HepG2 (cell line): ENCODE measurements around the gene SYTL2. TPM values are rescaled to one million over a fixed set of nuclear protein-coding genes. Genes with fewer than 3 reads are reported as not detected.
A peak's percentile ranks its signal among the peaks of the same experiment; 100 is the strongest.

Experiments used
- ASH2L ChIP-seq: fragments of 300-600, 200-600 bp; sonication (generic); IDR thresholded peaks from 2 replicates; pipeline ENCODE4 v1.7.0; 2017; ENCODE audit warnings: low read depth, mild to moderate bottlenecking, moderate library complexity, mixed read lengths, low read length; ENCODE audit not compliant: insufficient read length
- BCL3 ChIP-seq: sonication (generic); formaldehyde crosslinking; IDR thresholded peaks from 2 replicates; pipeline ENCODE4 v1.5.1; 2020; ENCODE audit warnings: mild to moderate bottlenecking, missing genetic modification reagents, moderate library complexity
- DNMT3B ChIP-seq: conservative IDR thresholded peaks from 2 replicates; pipeline ENCODE4 v1.6.1; 2016; ENCODE audit warnings: missing biosample characterization, control low read depth
- GLI4 ChIP-seq: sonication (generic); formaldehyde crosslinking; IDR thresholded peaks from 2 replicates; pipeline ENCODE4 v1.5.1; 2020; ENCODE audit warnings: missing genetic modification reagents, mild to moderate bottlenecking, moderate library complexity, borderline replicate concordance
- HOXD1 ChIP-seq: sonication (generic); formaldehyde crosslinking; IDR thresholded peaks from 2 replicates; pipeline ENCODE4 v1.5.0; 2020; ENCODE audit warnings: missing genetic modification reagents
- MAFG ChIP-seq: sonication (generic); formaldehyde crosslinking; IDR thresholded peaks from 2 replicates; pipeline ENCODE4 v1.5.1; 2020; ENCODE audit warnings: mild to moderate bottlenecking, missing genetic modification reagents
- MED8 ChIP-seq: sonication (generic); formaldehyde crosslinking; IDR thresholded peaks from 2 replicates; pipeline ENCODE4 v1.8.1; 2023; ENCODE audit warnings: mild to moderate bottlenecking, missing genetic modification reagents; ENCODE audit not compliant: insufficient replicate concordance
- MEIS2 ChIP-seq: sonication (generic); formaldehyde crosslinking; IDR thresholded peaks from 2 replicates; pipeline ENCODE4 v1.9.0; 2021; ENCODE audit warnings: mild to moderate bottlenecking, missing genetic modification reagents
- MIER2 ChIP-seq: IDR thresholded peaks from 2 replicates; pipeline ENCODE4 v1.6.1; 2016; ENCODE audit warnings: missing biosample characterization, missing genetic modification reagents
- MXD3 ChIP-seq: IDR thresholded peaks from 2 replicates; pipeline ENCODE4 v1.6.1; 2016; ENCODE audit warnings: mild to moderate bottlenecking, missing biosample characterization, missing genetic modification reagents
- MXD4 ChIP-seq: IDR thresholded peaks from 2 replicates; pipeline ENCODE4 v1.6.1; 2016; ENCODE audit warnings: mild to moderate bottlenecking, missing biosample characterization, missing genetic modification reagents
- REPIN1 ChIP-seq: sonication (generic); formaldehyde crosslinking; IDR thresholded peaks from 2 replicates; pipeline ENCODE4 v1.8.0; 2022; ENCODE audit warnings: missing genetic modification reagents, low read depth, mild to moderate bottlenecking, borderline replicate concordance
- SP1 ChIP-seq, 2 experiments: fragments of 450-650 bp in 1 of 2; sonication (generic) in 1 of 2; formaldehyde crosslinking in 1 of 2; IDR thresholded peaks; 2 replicates each; pipeline versions ENCODE4 v1.4.0 to v1.6.1; 2016 to 2020; ENCODE audit warnings: missing genetic modification reagents in 1 of 2
- THAP8 ChIP-seq: sonication (generic); formaldehyde crosslinking; IDR thresholded peaks from 2 replicates; pipeline ENCODE4 v1.5.1; 2020; ENCODE audit warnings: missing genetic modification reagents, mild to moderate bottlenecking, borderline replicate concordance
- ZNF691 ChIP-seq: sonication (generic); formaldehyde crosslinking; IDR thresholded peaks from 2 replicates; pipeline ENCODE4 v1.4.0; 2020; ENCODE audit warnings: missing genetic modification reagents, low read depth, mild to moderate bottlenecking, borderline replicate concordance
- ZNF75D ChIP-seq: sonication (generic); formaldehyde crosslinking; IDR thresholded peaks from 2 replicates; pipeline ENCODE4 v1.8.1; 2023; ENCODE audit warnings: missing genetic modification reagents, mild to moderate bottlenecking, borderline replicate concordance
- ZNF879 ChIP-seq: sonication (generic); formaldehyde crosslinking; IDR thresholded peaks from 2 replicates; pipeline ENCODE4 v1.8.1; 2023; ENCODE audit warnings: missing genetic modification reagents
- ZSCAN21 ChIP-seq: sonication (generic); formaldehyde crosslinking; IDR thresholded peaks from 2 replicates; pipeline ENCODE4 v1.8.0; 2022; ENCODE audit warnings: mild to moderate bottlenecking, missing genetic modification reagents, moderate library complexity, borderline replicate concordance
- ZSCAN9 ChIP-seq: IDR thresholded peaks from 2 replicates; pipeline ENCODE4 v1.6.1; 2016; ENCODE audit warnings: borderline replicate concordance
- polyA plus RNA-seq, 8 experiments: library from polyadenylated mRNA; depleted of rRNA in 3 of 8; stranded (reverse) in 7 of 8; unstranded in 1 of 8; fragments of >200 nt; fragmentation: Illumina TruSeq in 4 of 8; extraction: Trizol in 4 of 8; gene quantifications; 2 replicates each; pipeline versions ENCODE4 v1.2.1 to v1.2.3, GENCODE V29; 2011 to 2016; ENCODE audit warnings: low read depth in 4 of 8, missing spikeins in 1 of 8, mixed read lengths in 1 of 8; ENCODE audit not compliant: insufficient read depth in 1 of 8
- total RNA-seq, 5 experiments: library from RNA; depleted of rRNA; stranded (reverse); fragments of >200 nt; fragmentation: Illumina TruSeq; extraction: Trizol; gene quantifications; 2 replicates each; pipeline ENCODE4 v1.2.3, GENCODE V29; 2016; ENCODE audit warnings: low read depth in 1 of 5
- TF ChIP-seq, protein P1 (sequence below): sonication (generic); formaldehyde crosslinking; IDR thresholded peaks from 2 replicates; pipeline ENCODE4 v1.8.1; 2022; ENCODE audit warnings: mild to moderate bottlenecking, missing genetic modification reagents
- TF ChIP-seq, protein P2 (sequence below): sonication (generic); formaldehyde crosslinking; IDR thresholded peaks from 2 replicates; pipeline ENCODE4 v1.8.1; 2023; ENCODE audit warnings: mild to moderate bottlenecking, missing genetic modification reagents
- TF ChIP-seq, protein P3 (sequence below): sonication (generic); formaldehyde crosslinking; IDR thresholded peaks from 2 replicates; pipeline ENCODE4 v1.5.0; 2020; ENCODE audit warnings: missing genetic modification reagents

The SYTL2 gene
- total and polyA plus RNA-seq, 2 of the 13 experiments (the other 11 are each of a cell fraction or from before 2014, with no cell fraction given): 0.77 to 0.90 TPM

DNA sequence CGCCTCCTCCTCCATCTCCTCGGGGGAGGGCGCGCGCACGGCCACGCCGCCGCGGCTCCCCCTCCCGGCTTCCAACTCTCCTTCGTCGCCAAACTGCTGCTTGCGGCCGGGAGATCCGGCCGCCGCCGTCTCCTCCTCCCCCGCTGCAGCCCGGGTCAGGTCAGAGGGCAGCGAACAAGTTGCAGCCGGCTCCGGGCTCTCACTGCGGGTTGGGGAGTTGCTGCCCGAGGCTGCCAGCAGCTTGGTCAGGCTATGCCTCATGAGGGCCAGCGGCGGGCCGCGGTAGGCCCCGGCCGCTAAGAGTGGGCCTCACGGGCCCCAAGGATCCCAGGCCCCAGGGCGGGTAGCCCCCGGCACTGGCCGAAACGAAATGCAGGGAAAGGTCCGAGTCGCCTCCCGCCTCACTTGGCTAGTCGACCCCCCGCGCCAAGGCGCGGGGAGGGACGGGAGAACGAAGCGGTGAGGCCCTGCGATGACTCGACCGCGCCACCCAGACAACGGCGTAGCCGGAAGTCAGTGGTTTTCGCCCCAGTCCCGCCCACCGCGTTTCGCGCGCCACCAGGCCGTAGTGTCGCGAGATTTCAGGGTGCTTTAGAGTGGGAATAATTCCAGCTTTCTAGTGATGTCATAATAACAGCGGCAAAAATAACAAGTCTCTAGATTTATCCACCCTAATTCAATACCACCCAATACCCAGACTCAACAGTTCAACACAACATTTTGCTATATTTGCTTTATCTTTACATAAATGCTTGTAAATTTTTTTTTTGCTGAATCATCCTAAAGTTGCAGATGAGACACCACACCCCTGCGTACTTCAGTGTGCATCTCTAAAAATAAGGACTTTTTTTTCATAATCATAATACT lies 146.1 kb downstream of the SYTL2 start, which contains the start of gene CREBZF (continued):
- peak; percentile 16 for TF ChIP-seq ZNF691
- peak; percentile 94 for TF ChIP-seq BCL3 (CRISPR knock-in tag)
- TF ChIP-seq, protein P1, sequence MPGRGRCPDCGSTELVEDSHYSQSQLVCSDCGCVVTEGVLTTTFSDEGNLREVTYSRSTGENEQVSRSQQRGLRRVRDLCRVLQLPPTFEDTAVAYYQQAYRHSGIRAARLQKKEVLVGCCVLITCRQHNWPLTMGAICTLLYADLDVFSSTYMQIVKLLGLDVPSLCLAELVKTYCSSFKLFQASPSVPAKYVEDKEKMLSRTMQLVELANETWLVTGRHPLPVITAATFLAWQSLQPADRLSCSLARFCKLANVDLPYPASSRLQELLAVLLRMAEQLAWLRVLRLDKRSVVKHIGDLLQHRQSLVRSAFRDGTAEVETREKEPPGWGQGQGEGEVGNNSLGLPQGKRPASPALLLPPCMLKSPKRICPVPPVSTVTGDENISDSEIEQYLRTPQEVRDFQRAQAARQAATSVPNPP (CRISPR knock-in tag): peak; percentile 62; the same call in 1 of the 2 replicates
- TF ChIP-seq HOXD1 (CRISPR knock-in tag): peak; percentile 42; the same call in 1 of the 2 replicates
- TF ChIP-seq MAFG (CRISPR knock-in tag): 0 out of 2 replicates have a peak, but pooled peaks have one; percentile 4
- 0 out of 2 replicates have a peak, but pooled peaks have one; percentile 12 for TF ChIP-seq ZSCAN9 (CRISPR knock-in tag)
- peak; percentile 34; the same call in 1 of the 2 replicates for TF ChIP-seq MXD4
- TF ChIP-seq MED8 (CRISPR knock-in tag): peak; percentile 69
- TF ChIP-seq GLI4 (CRISPR knock-in tag): peak; percentile 98
- TF ChIP-seq SP1 (IDR thresholded peaks at IDR 0.05): no peak
- peak; percentile 82 for TF ChIP-seq SP1 (CRISPR knock-in tag; IDR thresholded peaks at IDR 0.05)
- TF ChIP-seq ZSCAN21: peak; percentile 74
- no peak for TF ChIP-seq DNMT3B
- no peak for TF ChIP-seq MIER2 (CRISPR knock-in tag)
- peak; percentile 93 for TF ChIP-seq ASH2L
- peak; percentile 49; the same call in 1 of the 2 replicates for TF ChIP-seq MEIS2 (CRISPR knock-in tag)
- TF ChIP-seq REPIN1: no peak; the same call in 1 of the 2 replicates
- TF ChIP-seq, protein P2, sequence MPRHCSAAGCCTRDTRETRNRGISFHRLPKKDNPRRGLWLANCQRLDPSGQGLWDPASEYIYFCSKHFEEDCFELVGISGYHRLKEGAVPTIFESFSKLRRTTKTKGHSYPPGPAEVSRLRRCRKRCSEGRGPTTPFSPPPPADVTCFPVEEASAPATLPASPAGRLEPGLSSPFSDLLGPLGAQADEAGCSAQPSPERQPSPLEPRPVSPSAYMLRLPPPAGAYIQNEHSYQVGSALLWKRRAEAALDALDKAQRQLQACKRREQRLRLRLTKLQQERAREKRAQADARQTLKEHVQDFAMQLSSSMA (CRISPR knock-in tag): peak; percentile 87; the same call in 1 of the 2 replicates
- TF ChIP-seq ZNF879 (CRISPR knock-in tag): peak; percentile 83; the same call in 1 of the 2 replicates
- no peak for TF ChIP-seq ZNF75D (CRISPR knock-in tag)
- TF ChIP-seq, protein P3, sequence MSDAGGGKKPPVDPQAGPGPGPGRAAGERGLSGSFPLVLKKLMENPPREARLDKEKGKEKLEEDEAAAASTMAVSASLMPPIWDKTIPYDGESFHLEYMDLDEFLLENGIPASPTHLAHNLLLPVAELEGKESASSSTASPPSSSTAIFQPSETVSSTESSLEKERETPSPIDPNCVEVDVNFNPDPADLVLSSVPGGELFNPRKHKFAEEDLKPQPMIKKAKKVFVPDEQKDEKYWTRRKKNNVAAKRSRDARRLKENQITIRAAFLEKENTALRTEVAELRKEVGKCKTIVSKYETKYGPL (CRISPR knock-in tag): 0 out of 2 replicates have a peak, but pooled peaks have one; percentile 60
- peak; percentile 50; the same call in 1 of the 2 replicates for TF ChIP-seq MXD3 (CRISPR knock-in tag)
- TF ChIP-seq THAP8 (CRISPR knock-in tag): peak; percentile 88
